Measurements from ENCODE around the gene SLC12A6.

The SLC12A6 gene

GRCh38 chr15:34275154-34275553 is 62.4 kb downstream of the SLC12A6 start:
- DNase-seq (ENCODE audit: extremely low spot score, insufficient read length, low read depth) (no peak), FAIRE-seq (no peak)

- FAIRE-seq (no peak), DNase-seq (ENCODE audit: extremely low spot score, insufficient read length, low read depth) (no peak)
Observed at GRCh38 chr15:34271493-34271892, 66.1 kb downstream of the SLC12A6 start.

GRCh38 chr15:34266751-34267150 is 70.8 kb downstream of the SLC12A6 start:
- FAIRE-seq, result no peak
- DNase-seq (ENCODE audit: extremely low spot score, insufficient read length, low read depth), result no peak

- FAIRE-seq (no peak), DNase-seq (ENCODE audit: extremely low spot score, insufficient read length, low read depth) (no peak)
Observed at GRCh38 chr15:34264076-34264475, 73.5 kb downstream of the SLC12A6 start.

GRCh38 chr15:34262362-34262761 is 75.2 kb downstream of the SLC12A6 start:
- no peak for FAIRE-seq
- DNase-seq (ENCODE audit: extremely low spot score, insufficient read length, low read depth), result no peak

- DNase-seq (ENCODE audit: extremely low spot score, insufficient read length, low read depth) (no peak), FAIRE-seq (no peak)
Observed at GRCh38 chr15:34259566-34259965, 78.0 kb downstream of the SLC12A6 start.

GRCh38 chr15:34258151-34258550 is 79.4 kb downstream of the SLC12A6 start:
- FAIRE-seq, result no peak
- no peak for DNase-seq (ENCODE audit: extremely low spot score, insufficient read length, low read depth)

GRCh38 chr15:34252545-34252944 is 85.0 kb downstream of the SLC12A6 start:
- FAIRE-seq, result no peak

GRCh38 chr15:34248190-34248589 is 89.4 kb downstream of the SLC12A6 start:
- DNase-seq (ENCODE audit: extremely low spot score, insufficient read length, low read depth) (no peak), FAIRE-seq (no peak)

More at GRCh38 chr15:34252545-34252944, 85.0 kb downstream of the SLC12A6 start:
- DNase-seq (ENCODE audit: extremely low spot score, insufficient read length, low read depth), result no peak

GRCh38 chr15:34246276-34246976 is 91.2 kb downstream of the SLC12A6 start:
- DNase-seq (ENCODE audit: extremely low spot score, insufficient read length, low read depth) (no peak), FAIRE-seq (no peak)

- DNase-seq (ENCODE audit: extremely low spot score, insufficient read length, low read depth) (no peak), FAIRE-seq (no peak)
Observed at GRCh38 chr15:34243226-34243625, 94.4 kb downstream of the SLC12A6 start.

- DNase-seq (ENCODE audit: extremely low spot score, insufficient read length, low read depth) (no peak), FAIRE-seq (no peak)
Observed at GRCh38 chr15:34242331-34242710, 95.3 kb downstream of the SLC12A6 start.

GRCh38 chr15:34241376-34242330 is 95.9 kb downstream of the SLC12A6 start:
- FAIRE-seq (peak; percentile 68), DNase-seq (ENCODE audit: extremely low spot score, insufficient read length, low read depth) (no peak)

- DNase-seq (ENCODE audit: extremely low spot score, insufficient read length, low read depth) (no peak), FAIRE-seq (no peak)
Observed at GRCh38 chr15:34240537-34240936, 97.0 kb downstream of the SLC12A6 start.

- no peak for DNase-seq (ENCODE audit: extremely low spot score, insufficient read length, low read depth)
- no peak for FAIRE-seq
Observed at GRCh38 chr15:34239151-34239808, 98.3 kb downstream of the SLC12A6 start.

GRCh38 chr15:34233614-34234013 is 104.0 kb downstream of the SLC12A6 start:
- DNase-seq (ENCODE audit: extremely low spot score, insufficient read length, low read depth), result no peak
- no peak for FAIRE-seq

GRCh38 chr15:34223904-34224596 is 113.5 kb downstream of the SLC12A6 start:
- DNase-seq (ENCODE audit: extremely low spot score, insufficient read length, low read depth) (no peak), FAIRE-seq (peak; percentile 48)

GRCh38 chr15:34217587-34218225 is 119.9 kb downstream of the SLC12A6 start:
- no peak for DNase-seq (ENCODE audit: extremely low spot score, insufficient read length, low read depth)
- FAIRE-seq, result no peak

GRCh38 chr15:34216527-34217270 is 120.9 kb downstream of the SLC12A6 start:
- DNase-seq (ENCODE audit: extremely low spot score, insufficient read length, low read depth) (no peak), FAIRE-seq (no peak)

Measured in GM18507 (cell line).